Hair follicle dermal papilla cell (primary cell): Measurements from ENCODE around the gene OSBPL3. TPM values are rescaled to one million over a fixed set of nuclear protein-coding genes. Genes with fewer than 3 reads are reported as not detected.

Experiments used
- total RNA-seq: library from RNA; depleted of rRNA; stranded (reverse); fragments of >200 nt; gene quantifications from 2 replicates; pipeline ENCODE4 v1.2.3, GENCODE V29; 2012

OSBPL3 gene, protein sequence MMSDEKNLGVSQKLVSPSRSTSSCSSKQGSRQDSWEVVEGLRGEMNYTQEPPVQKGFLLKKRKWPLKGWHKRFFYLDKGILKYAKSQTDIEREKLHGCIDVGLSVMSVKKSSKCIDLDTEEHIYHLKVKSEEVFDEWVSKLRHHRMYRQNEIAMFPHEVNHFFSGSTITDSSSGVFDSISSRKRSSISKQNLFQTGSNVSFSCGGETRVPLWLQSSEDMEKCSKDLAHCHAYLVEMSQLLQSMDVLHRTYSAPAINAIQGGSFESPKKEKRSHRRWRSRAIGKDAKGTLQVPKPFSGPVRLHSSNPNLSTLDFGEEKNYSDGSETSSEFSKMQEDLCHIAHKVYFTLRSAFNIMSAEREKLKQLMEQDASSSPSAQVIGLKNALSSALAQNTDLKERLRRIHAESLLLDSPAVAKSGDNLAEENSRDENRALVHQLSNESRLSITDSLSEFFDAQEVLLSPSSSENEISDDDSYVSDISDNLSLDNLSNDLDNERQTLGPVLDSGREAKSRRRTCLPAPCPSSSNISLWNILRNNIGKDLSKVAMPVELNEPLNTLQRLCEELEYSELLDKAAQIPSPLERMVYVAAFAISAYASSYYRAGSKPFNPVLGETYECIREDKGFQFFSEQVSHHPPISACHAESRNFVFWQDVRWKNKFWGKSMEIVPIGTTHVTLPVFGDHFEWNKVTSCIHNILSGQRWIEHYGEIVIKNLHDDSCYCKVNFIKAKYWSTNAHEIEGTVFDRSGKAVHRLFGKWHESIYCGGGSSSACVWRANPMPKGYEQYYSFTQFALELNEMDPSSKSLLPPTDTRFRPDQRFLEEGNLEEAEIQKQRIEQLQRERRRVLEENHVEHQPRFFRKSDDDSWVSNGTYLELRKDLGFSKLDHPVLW
- total RNA-seq: 53.4 and 56.2 TPM in 2 replicates

DNA sequence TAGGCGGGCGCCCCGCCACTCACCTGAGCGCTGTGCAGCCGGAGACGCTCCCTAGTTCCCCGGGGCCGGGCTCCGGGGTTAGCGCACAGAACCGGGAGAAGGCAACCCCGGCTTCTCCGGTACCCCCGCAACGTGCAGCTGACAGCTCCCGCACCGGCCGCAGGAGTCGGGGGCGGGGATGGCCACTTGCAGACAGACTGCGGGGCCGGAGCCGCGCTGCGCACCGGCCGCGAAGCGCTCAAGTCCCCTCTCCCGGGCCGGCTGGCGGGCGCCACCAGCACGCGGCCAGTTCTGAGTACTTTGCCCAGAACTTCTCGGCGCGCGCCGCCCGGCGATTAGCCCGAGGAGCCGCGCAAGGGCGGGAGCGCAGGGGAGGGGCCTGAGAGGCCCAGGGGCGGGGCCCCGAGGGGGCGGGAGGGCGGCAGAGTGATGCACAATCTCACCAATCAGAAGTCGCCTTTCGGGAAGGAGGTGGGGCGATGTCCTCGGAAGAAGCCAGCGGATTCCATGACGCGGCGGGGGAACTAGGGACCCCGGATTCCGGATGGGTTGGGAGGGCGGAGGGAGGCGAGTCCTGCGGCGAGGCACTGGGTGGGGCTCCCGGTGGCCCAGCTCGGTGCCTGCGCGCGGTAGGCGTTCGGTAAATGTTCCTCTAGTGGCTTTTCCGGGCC lies at the start of gene OSBPL3:
Gene OSBPL3 (minus strand): TSS at position 316 of the 671 bp plus-strand sequence. CDS start 87,706 bp downstream, outside the sequence.

DNA sequence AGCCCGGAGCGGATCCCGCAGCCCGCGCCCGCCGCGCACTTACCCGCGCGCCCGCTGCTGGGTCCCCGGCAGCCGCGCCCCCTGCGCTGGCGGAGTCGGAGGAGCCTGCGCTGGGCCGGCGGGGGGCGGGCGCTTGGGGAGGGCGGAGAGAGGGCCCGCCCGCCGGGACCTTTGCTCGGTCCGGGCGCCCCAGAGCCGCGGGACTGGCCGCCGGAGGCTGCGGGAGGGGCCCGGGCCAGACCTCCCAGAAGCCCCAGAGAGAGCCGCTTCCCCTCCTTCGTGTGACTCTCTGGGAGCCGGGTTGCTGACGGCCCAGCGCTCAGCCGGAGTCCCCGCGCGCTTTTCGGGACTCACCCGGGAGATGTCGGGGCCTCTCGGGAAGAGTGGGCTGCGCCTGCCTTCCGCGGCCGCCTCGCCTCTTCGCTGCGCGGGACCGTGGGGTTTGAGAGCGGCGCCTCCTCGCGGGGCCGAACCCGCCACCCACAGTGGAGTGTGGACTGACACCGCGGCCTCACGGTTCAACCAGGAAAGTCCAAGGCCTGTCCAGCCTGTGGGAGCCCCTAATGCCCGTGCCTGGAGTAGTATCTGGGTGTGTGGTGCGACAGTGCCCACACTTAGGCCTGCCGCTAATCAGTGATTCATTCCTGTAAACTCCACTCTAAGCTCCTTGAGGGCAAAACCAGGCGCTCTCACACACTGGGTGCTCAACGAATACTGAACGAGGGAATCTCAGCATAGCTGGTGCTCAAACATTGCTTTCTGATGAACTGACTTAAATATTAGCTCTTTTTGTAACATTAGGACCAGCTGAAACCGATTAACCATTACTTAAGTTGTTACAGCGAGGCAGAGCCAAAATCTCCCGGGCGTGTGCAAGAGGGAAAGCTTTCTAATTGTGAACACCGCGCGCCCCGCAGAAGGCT lies 222.4 kb downstream of the OSBPL3 start, which contains the start of gene GSDME:
Gene GSDME (minus strand): TSS at position 112 of the 923 bp plus-strand sequence. CDS start 7,690 bp downstream, outside the sequence.

Other genes with a start within 250 kb of the OSBPL3 start
- gene GSDME, start 222.7 kb downstream of the OSBPL3 start, total RNA-seq: 29.5 and 34.7 TPM in 2 replicates
- 20.9 and 21.9 TPM in 2 replicates for gene CYCS, start 145.1 kb upstream of the OSBPL3 start, total RNA-seq
- gene NPVF, start 248.3 kb upstream of the OSBPL3 start, total RNA-seq: not detected in 2 replicates